ENCODE measurements around the gene RAB11FIP4.

Gene RAB11FIP4

DNA sequence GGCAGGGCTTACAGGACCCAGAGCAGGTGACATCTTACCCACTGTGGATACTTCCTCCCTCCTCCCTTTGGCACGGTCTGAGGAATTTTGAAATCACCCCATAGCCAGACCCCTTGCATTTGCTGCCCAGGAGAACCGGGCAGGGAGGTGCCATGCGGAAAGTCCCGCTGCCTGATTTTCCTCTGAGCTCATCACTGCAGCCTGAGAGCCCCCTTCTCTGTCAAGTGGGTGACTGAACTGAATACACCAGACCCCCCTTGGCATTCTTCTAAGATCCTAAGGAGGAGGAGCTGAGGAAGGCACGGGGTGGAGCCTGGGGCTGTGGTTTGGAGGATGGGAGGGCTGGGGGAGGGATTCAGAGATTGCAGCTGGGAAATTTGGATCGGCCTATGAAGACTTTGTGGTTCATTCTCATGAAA, 173.4 kb downstream of the RAB11FIP4 start:
- no peak for TF ChIP-seq ZNF473 (tag by site-specific recombination; IDR thresholded peaks at IDR 0.05)
- 0 out of 2 replicates have a peak, but pooled peaks have one; percentile 14 for TF ChIP-seq GLIS1 (tag by site-specific recombination; IDR thresholded peaks at IDR 0.05)
- TF ChIP-seq, protein P1, sequence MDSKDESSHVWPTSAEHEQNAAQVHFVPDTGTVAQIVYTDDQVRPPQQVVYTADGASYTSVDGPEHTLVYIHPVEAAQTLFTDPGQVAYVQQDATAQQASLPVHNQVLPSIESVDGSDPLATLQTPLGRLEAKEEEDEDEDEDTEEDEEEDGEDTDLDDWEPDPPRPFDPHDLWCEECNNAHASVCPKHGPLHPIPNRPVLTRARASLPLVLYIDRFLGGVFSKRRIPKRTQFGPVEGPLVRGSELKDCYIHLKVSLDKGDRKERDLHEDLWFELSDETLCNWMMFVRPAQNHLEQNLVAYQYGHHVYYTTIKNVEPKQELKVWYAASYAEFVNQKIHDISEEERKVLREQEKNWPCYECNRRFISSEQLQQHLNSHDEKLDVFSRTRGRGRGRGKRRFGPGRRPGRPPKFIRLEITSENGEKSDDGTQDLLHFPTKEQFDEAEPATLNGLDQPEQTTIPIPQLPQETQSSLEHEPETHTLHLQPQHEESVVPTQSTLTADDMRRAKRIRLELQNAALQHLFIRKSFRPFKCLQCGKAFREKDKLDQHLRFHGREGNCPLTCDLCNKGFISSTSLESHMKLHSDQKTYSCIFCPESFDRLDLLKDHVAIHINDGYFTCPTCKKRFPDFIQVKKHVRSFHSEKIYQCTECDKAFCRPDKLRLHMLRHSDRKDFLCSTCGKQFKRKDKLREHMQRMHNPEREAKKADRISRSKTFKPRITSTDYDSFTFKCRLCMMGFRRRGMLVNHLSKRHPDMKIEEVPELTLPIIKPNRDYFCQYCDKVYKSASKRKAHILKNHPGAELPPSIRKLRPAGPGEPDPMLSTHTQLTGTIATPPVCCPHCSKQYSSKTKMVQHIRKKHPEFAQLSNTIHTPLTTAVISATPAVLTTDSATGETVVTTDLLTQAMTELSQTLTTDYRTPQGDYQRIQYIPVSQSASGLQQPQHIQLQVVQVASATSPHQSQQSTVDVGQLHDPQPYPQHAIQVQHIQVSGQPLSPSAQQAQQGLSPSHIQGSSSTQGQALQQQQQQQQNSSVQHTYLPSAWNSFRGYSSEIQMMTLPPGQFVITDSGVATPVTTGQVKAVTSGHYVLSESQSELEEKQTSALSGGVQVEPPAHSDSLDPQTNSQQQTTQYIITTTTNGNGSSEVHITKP (tag by site-specific recombination; IDR thresholded peaks at IDR 0.05), result peak; percentile 60
- ChIA-PET CTCF (interaction anchor here (1.2 kb wide), 1 partner anchor 276 kb away, joined by 4 read pairs; no protein-coding TSS in a partner anchor), POLR2A (no interaction called here)
- Histone ChIP-seq H3K27ac (ENCODE audit: extremely low read depth, low read depth, low read length) (no peak overlapping the region), H3K4me3 (ENCODE audit: low read depth, low read length) (no peak overlapping the region), H3K9me3 (ENCODE audit: control insufficient read depth, insufficient read depth, low read depth, low read length) (no peaks in the 10 kb centered on the region), H3K36me3 (ENCODE audit: control insufficient read depth in 2 of 2, insufficient read depth in 1 of 2, low read length in 2 of 2) (no peaks in the 10 kb centered on the region), H3K4me1 (ENCODE audit: control insufficient read depth, insufficient read depth, low read length) (peaks cover 10% of the 10 kb centered on the region)

DNA sequence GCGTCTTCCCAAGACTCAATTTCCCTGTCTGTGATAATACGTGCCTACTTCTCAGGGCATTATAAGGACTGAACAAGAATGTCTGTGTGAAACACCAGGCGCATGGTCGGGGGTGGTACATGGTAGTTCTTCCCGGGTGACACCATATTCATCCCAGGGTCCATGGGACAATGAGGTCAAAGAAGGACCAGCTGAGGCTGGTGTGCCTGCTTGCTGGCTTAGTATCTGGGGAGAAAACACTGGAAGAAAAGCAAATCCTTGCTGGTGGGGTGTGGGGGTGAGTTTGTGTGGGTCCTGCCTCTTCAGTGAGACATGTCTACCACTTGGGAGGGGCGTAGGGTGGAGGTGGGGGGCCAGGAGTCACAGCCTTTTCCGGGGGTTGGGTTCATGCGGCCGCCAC, 174.2 kb downstream of the RAB11FIP4 start:
- Histone ChIP-seq H3K36me3 (ENCODE audit: control insufficient read depth in 2 of 2, insufficient read depth in 1 of 2, low read length in 2 of 2) (no peaks in the 10 kb centered on the region), H3K4me1 (ENCODE audit: control insufficient read depth, insufficient read depth, low read length) (peaks cover 10% of the 10 kb centered on the region), H3K27ac (ENCODE audit: extremely low read depth, low read depth, low read length) (no peak overlapping the region), H3K4me3 (ENCODE audit: low read depth, low read length) (no peak overlapping the region), H3K9me3 (ENCODE audit: control insufficient read depth, insufficient read depth, low read depth, low read length) (no peaks in the 10 kb centered on the region)
- CTCF ChIA-PET, result interaction anchor here (0.7 to 1.2 kb wide), 3 partner anchors 177 to 277 kb away, joined by 3 to 4 read pairs (median 4); no protein-coding TSS in a partner anchor
- TF ChIP-seq ZNF366 (tag by site-specific recombination; conservative IDR thresholded peaks at IDR 0.05) (no peak), ZNF133 (tag by site-specific recombination; IDR thresholded peaks at IDR 0.05) (peak; percentile 61; the same call in 1 of the 2 replicates)
- POLR2A ChIA-PET, result interaction anchor here (0.7 kb wide), 1 partner anchor 19 kb away, joined by 3 read pairs; no protein-coding TSS in a partner anchor

- no peak for TF ChIP-seq ZBTB17 (tag by site-specific recombination; IDR thresholded peaks at IDR 0.05)
- 0 out of 2 replicates have a peak, but pooled peaks have one; percentile 44 for TF ChIP-seq ZNF121 (tag by site-specific recombination; IDR thresholded peaks at IDR 0.05)
- ChIA-PET POLR2A (interaction anchor here (0.7 kb wide), 1 partner anchor 19 kb away, joined by 3 read pairs; no protein-coding TSS in a partner anchor), CTCF (interaction anchor here (0.7 kb wide), 1 partner anchor 276 kb away, joined by 4 read pairs; no protein-coding TSS in a partner anchor)
- Histone ChIP-seq H3K9me3 (ENCODE audit: control insufficient read depth, insufficient read depth, low read depth, low read length) (no peaks in the 10 kb centered on the region), H3K4me3 (ENCODE audit: low read depth, low read length) (no peak overlapping the region), H3K27ac (ENCODE audit: extremely low read depth, low read depth, low read length) (no peak overlapping the region), H3K36me3 (ENCODE audit: control insufficient read depth in 2 of 2, insufficient read depth in 1 of 2, low read length in 2 of 2) (no peaks in the 10 kb centered on the region), H3K4me1 (ENCODE audit: control insufficient read depth, insufficient read depth, low read length) (peaks cover 6% of the 10 kb centered on the region)
Measured at GRCh38 chr17:31566247-31566991, 174.9 kb downstream of the RAB11FIP4 start.

GRCh38 chr17:31566992-31567373, 175.5 kb downstream of the RAB11FIP4 start:
- no peaks in the 10 kb centered on the region for H3K9me3 ChIP-seq (ENCODE audit: control insufficient read depth, insufficient read depth, low read depth, low read length)
- POLR2A ChIA-PET, result no interaction called here
- peaks cover under 1% of the 10 kb centered on the region for H3K4me1 ChIP-seq (ENCODE audit: control insufficient read depth, insufficient read depth, low read length)
- TF ChIP-seq ZBTB17 (tag by site-specific recombination; IDR thresholded peaks at IDR 0.05), result no peak
- CTCF ChIA-PET, result interaction anchor here (0.7 kb wide), 1 partner anchor 285 kb away, joined by 5 read pairs; no protein-coding TSS in a partner anchor
- H3K27ac ChIP-seq (ENCODE audit: extremely low read depth, low read depth, low read length), result no peak overlapping the region
- H3K36me3 ChIP-seq (ENCODE audit: control insufficient read depth in 2 of 2, insufficient read depth in 1 of 2, low read length in 2 of 2), result no peaks in the 10 kb centered on the region
- H3K4me3 ChIP-seq (ENCODE audit: low read depth, low read length), result no peak overlapping the region

GRCh38 chr17:31568121-31568520, 176.6 kb downstream of the RAB11FIP4 start:
- CTCF ChIA-PET, result no interaction called here
- Histone ChIP-seq H3K9me3 (ENCODE audit: control insufficient read depth, insufficient read depth, low read depth, low read length) (no peaks in the 10 kb centered on the region), H3K27ac (ENCODE audit: extremely low read depth, low read depth, low read length) (no peak overlapping the region), H3K4me1 (ENCODE audit: control insufficient read depth, insufficient read depth, low read length) (no peaks in the 10 kb centered on the region; the same call in 1 of the 2 replicates), H3K36me3 (ENCODE audit: control insufficient read depth in 2 of 2, insufficient read depth in 1 of 2, low read length in 2 of 2) (no peaks in the 10 kb centered on the region), H3K4me3 (ENCODE audit: low read depth, low read length) (no peak overlapping the region)
- POLR2A ChIA-PET, result no interaction called here
- TF ChIP-seq SETDB1 (IDR thresholded peaks at IDR 0.05; ENCODE audit: insufficient read length, low read length) (no peak), ZNF274 (IDR thresholded peaks at IDR 0.05; ENCODE audit: low read length) (no peak), ZNF274 (tag by site-specific recombination; IDR thresholded peaks at IDR 0.05; ENCODE audit: borderline replicate concordance) (no peak), ZBTB10 (tag by site-specific recombination; IDR thresholded peaks at IDR 0.05) (no peak), ZNF843 (tag by site-specific recombination; IDR thresholded peaks at IDR 0.05) (no peak)
- TF ChIP-seq, protein P2, sequence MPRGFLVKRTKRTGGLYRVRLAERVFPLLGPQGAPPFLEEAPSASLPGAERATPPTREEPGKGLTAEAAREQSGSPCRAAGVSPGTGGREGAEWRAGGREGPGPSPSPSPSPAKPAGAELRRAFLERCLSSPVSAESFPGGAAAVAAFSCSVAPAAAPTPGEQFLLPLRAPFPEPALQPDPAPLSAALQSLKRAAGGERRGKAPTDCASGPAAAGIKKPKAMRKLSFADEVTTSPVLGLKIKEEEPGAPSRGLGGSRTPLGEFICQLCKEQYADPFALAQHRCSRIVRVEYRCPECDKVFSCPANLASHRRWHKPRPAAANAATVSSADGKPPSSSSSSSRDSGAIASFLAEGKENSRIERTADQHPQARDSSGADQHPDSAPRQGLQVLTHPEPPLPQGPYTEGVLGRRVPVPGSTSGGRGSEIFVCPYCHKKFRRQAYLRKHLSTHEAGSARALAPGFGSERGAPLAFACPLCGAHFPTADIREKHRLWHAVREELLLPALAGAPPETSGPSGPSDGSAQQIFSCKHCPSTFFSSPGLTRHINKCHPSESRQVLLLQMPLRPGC (tag by site-specific recombination; IDR thresholded peaks at IDR 0.05), result no peak

Measured in HEK293 (cell line).